Epithelial cell of proximal tubule (primary cell): ENCODE results near the gene CNOT8. TPM values are rescaled to one million over a fixed set of nuclear protein-coding genes. Genes with fewer than 3 reads are reported as not detected.

ENCODE experiments used
- DNase-seq: peaks from one replicate; pipeline ENCODE4 v3.0.0-alpha.2; 2011; ENCODE audit warnings: low read depth
- H3K4me3 ChIP-seq: 2 replicates; pipeline ENCODE4 v1.5.1; 2011; ENCODE audit warnings: low read depth, mild to moderate bottlenecking, low read length
- CTCF ChIP-seq: conservative IDR thresholded peaks from 2 replicates; pipeline ENCODE4 v1.5.1; 2012; ENCODE audit warnings: low read depth, mild to moderate bottlenecking, low read length
- total RNA-seq: library from RNA; depleted of rRNA; stranded (reverse); fragments of >200 nt; gene quantifications from 2 replicates; pipeline ENCODE4 v1.2.3, GENCODE V29; 2015

CNOT8 gene
- total RNA-seq, 1 donor from 2014 or later: 74.7 TPM

GRCh38 chr5:154863291-154864080 lies 5.1 kb downstream of the CNOT8 start:
- no peak for DNase-seq
- no peak for TF ChIP-seq CTCF
- no peak overlapping the region for H3K4me3 ChIP-seq

- H3K4me3 ChIP-seq: no peak overlapping the region
- DNase-seq: no peak
- no peak for TF ChIP-seq CTCF
These were observed 7.2 kb downstream of the CNOT8 start for GRCh38 chr5:154865466-154866184.

GRCh38 chr5:154866841-154867240 lies 8.4 kb downstream of the CNOT8 start:
- no peak for DNase-seq
- no peak for TF ChIP-seq CTCF
- no peak overlapping the region for H3K4me3 ChIP-seq

GRCh38 chr5:154868702-154869101 lies 10.3 kb downstream of the CNOT8 start:
- peak; percentile 30 for TF ChIP-seq CTCF
- no peak for DNase-seq

GRCh38 chr5:154871734-154872133 lies 13.3 kb downstream of the CNOT8 start:
- TF ChIP-seq CTCF: no peak
- H3K4me3 ChIP-seq: no peak overlapping the region
- DNase-seq: no peak

More at GRCh38 chr5:154868702-154869101, 10.3 kb downstream of the CNOT8 start:
- H3K4me3 ChIP-seq: no peak overlapping the region

GRCh38 chr5:154873791-154874331 lies 15.4 kb downstream of the CNOT8 start:
- H3K4me3 ChIP-seq: no peak overlapping the region
- no peak for TF ChIP-seq CTCF
- DNase-seq: no peak
